HG02970 (cell line): ENCODE results near the gene ABCC2.

Experiments
- ATAC-seq: cut with Tn5 transposase; IDR thresholded peaks from one replicate; pipeline ENCODE4 v1.9.1; 2021; ENCODE audit warnings: mild to moderate bottlenecking, moderate library complexity, moderate number of reproducible peaks; ENCODE audit not compliant: unreplicated experiment, low FRiP score

Gene ABCC2

GRCh38 chr10:99770408-99771045, 11.9 kb upstream of the ABCC2 start:
- no peak for ATAC-seq

DNA sequence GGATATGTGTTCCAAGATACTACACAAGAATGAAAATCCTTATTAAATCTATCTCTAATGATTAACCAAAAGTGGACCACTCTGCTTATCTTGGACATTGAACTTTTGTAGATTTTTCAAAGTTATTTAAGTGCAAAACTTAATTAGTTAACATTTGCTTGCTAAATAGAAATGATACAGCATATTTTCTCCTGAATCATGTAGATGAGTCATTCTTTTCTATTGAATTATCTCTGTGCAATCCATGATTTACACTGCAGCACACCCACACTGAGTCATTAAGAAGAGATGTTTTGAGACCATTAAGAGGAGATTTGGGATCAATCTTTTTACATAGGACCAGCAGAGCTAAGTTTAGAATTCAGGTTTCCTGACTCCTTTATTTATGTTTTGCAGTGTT, 6.6 kb upstream of the ABCC2 start:
- ATAC-seq: no peak

- ATAC-seq: no peak
Observed at GRCh38 chr10:99777918-99778714, 4.3 kb upstream of the ABCC2 start.

GRCh38 chr10:99779335-99779734, 3.1 kb upstream of the ABCC2 start:
- no peak for ATAC-seq

DNA sequence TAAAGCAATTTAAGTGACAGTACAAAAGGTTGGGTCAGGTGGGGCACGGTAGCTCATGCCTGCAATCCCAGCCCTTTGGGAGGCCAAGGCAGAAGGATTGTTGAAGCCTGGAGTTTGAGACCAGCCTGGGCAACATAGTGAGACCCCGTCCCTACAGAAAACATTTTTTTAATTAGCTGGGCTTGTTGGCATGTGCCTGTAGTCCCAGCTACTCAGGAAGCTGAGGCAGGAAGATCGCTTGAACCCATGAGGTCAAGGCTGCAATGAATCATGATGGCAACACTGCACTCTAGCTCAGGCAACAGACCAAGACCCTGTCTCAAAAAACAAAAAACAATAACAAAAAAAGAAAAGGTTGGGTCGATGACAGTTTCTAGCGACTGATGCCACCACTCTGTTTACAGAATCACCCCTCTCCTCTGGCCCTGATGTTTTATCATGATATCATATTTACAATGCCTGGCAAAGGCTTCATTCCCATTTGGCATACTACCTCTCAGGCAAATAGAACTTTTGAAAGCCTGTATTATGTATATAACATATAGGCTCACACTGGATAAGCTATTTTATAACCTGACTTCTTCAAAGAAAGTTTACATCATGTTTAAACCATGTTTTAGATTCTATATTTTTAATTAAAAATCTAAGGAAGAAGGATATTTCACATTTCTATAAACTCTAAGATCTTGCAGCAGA, 558 bp upstream of the ABCC2 start:
- ATAC-seq: no peak

DNA sequence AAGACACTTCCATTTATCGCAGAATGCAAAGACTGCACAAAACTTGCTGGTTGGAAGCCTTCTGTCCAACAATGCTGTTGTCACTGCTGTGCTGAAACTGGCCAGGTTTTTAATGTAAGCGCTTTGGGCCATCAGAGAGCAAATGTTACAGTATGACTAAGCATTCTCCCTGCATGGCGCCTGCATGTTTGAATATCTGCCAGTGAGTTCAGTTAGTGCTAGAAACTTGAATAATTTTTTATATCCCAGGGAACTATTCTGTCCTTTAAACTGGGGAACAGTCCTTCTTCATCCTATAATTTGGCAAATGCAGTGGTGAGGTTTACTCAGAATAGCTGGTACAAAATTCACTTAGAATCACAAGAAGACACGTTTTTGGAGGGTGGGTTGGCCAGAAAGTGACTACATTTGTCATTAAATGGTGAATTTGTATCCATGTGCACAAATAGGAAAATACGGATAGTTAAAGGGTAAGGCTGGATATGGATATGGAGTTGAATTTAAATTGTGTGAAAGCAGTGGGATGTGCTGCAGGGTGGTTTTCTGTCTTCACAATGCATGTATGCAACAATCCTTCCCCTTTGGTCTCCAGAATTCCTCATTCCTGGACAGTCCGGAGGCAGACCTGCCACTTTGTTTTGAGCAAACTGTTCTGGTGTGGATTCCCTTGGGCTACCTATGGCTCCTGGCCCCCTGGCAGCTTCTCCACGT, 1.7 kb downstream of the ABCC2 start:
- no peak for ATAC-seq

- no peak for ATAC-seq
Observed at GRCh38 chr10:99784727-99785441, 2.4 kb downstream of the ABCC2 start.

- ATAC-seq: no peak
Observed at GRCh38 chr10:99785646-99786045, 3.2 kb downstream of the ABCC2 start.

DNA sequence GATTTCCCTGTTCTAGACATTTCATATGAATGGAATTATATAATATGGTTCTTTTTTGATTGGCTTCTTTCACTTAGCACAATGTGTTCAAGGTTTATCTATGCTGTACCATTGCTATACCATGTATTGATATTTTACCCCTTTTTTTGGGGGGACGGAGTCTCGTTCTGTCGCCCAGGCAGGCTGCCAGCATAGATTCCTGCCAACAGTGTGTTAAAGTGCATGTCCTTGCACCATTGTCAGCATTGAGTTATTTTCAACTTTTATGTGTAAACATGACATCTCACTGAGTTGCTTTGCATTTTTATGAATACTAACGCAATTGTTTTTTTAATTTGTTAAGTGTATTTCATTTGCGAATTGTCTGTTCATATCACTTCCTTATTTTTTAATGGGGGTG, 4.9 kb downstream of the ABCC2 start:
- no peak for ATAC-seq

GRCh38 chr10:99787782-99788445, 5.5 kb downstream of the ABCC2 start:
- no peak for ATAC-seq

DNA sequence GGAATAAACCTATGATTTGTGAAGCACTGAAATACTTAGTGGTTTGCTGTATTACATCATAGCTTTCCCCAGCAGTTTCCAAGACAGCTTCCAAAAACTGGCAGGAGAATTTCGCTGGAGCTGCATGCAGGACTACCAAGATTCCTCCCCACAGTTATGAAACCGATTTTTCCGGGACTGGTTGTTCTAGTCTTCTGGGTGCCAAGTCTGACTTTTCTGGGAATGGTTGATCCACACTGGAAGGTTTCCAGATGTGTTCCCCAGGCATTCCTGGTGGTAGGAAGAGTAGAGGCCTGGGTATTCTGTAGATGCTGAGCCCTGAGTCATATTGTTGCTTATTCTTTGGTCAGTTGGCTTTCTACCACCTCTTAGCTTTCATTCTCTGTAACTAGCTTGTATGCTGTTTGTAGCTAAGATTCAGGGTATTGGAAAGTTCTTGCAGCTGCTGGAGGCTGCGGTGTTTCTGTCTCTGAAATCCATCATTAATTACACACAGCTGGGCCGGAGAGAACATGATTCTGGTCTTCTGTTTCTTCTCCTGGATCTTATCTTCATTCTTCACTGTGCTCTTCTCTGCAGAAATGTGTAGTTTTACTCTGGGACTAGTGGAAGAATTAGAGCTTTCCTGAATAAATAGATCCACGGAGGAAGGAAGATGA, 6.3 kb downstream of the ABCC2 start:
- no peak for ATAC-seq

GRCh38 chr10:99791831-99792230, 9.4 kb downstream of the ABCC2 start:
- ATAC-seq: no peak

DNA sequence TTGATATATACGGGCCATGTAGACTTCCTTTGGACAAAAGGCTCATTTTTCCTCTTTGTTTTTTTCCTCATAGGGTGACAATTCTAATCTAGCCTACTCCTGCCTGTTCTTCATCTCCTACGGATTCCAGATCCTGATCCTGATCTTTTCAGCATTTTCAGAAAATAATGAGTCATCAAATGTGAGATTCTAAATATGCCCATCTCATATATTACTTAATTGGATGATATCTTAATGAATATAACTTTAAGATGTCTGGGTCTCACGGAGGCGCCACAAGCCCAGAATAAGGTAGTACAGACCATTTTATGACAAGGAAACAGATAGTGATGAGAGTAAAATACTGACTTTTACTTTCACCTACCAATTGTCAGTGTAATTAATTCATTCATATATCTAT, 11.4 kb downstream of the ABCC2 start:
- no peak for ATAC-seq

DNA sequence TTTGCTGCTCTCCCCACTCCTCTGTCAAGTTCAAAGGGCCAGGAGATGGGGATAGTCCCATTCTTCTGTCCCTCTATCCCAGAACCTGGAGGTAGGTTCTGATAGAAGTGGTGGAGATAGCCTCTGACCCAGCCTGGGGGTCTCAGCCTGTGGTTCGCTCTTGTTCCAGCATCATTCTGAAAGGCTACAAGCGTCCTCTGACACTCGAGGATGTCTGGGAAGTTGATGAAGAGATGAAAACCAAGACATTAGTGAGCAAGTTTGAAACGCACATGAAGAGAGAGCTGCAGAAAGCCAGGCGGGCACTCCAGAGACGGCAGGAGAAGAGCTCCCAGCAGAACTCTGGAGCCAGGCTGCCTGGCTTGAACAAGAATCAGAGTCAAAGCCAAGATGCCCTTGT, 14.5 kb downstream of the ABCC2 start:
- no peak for ATAC-seq

- ATAC-seq: no peak
Observed at GRCh38 chr10:99798031-99798430, 15.6 kb downstream of the ABCC2 start.

GRCh38 chr10:99798920-99799319, 16.5 kb downstream of the ABCC2 start:
- no peak for ATAC-seq

DNA sequence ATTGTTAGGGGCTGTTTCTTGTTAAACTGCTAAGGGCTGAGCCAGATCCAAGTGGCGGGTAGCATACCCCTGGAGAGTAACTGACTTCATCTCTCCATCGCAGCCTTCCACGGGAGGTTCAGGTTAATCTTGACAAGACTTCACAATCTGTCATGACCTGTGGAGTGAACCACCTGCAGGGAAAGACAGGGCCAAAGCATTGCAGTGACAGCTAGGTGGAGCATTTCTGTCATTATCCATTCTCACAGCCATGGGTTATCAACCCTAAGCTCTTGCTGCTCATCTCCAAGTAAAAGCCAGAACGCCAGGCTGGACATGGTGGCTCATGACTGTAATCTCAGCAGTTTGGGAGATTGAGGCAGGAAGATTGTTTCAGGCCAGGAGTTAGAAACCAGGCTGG, 17.2 kb downstream of the ABCC2 start:
- no peak for ATAC-seq

GRCh38 chr10:99804471-99804870, 22.0 kb downstream of the ABCC2 start:
- ATAC-seq: no peak

- no peak for ATAC-seq
Observed at GRCh38 chr10:99805190-99805589, 22.8 kb downstream of the ABCC2 start.
